DND-41 (cell line): ENCODE data around the gene SLC35B1.

ENCODE experiments used
- EZH2 ChIP-seq: IDR thresholded peaks from 3 replicates; pipeline ENCODE4 v1.6.1; 2012; ENCODE audit warnings: borderline replicate concordance, low read depth, mild to moderate bottlenecking, moderate library complexity, low read length, inconsistent platforms; ENCODE audit not compliant: severe bottlenecking
- TF ChIP-seq, protein P1 (sequence below): IDR thresholded peaks from 2 replicates; pipeline ENCODE4 v1.5.1; 2012; ENCODE audit warnings: borderline replicate concordance, low read length, moderate library complexity, mild to moderate bottlenecking; ENCODE audit not compliant: poor library complexity, severe bottlenecking; ENCODE audit errors: extremely low read depth

- TF ChIP-seq, protein P1, sequence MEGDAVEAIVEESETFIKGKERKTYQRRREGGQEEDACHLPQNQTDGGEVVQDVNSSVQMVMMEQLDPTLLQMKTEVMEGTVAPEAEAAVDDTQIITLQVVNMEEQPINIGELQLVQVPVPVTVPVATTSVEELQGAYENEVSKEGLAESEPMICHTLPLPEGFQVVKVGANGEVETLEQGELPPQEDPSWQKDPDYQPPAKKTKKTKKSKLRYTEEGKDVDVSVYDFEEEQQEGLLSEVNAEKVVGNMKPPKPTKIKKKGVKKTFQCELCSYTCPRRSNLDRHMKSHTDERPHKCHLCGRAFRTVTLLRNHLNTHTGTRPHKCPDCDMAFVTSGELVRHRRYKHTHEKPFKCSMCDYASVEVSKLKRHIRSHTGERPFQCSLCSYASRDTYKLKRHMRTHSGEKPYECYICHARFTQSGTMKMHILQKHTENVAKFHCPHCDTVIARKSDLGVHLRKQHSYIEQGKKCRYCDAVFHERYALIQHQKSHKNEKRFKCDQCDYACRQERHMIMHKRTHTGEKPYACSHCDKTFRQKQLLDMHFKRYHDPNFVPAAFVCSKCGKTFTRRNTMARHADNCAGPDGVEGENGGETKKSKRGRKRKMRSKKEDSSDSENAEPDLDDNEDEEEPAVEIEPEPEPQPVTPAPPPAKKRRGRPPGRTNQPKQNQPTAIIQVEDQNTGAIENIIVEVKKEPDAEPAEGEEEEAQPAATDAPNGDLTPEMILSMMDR, result no peak
- no peak for TF ChIP-seq EZH2
Observed at GRCh38 chr17:49667854-49668253, 39.9 kb downstream of the SLC35B1 start.
